ENCODE measurements around the gene TM9SF1. TPM values are rescaled to one million over a fixed set of nuclear protein-coding genes. Genes with fewer than 3 reads are reported as not detected.

Gene TM9SF1
- total and polyA plus RNA-seq, 2 of the 13 experiments (the other 11 are each of a cell fraction or from before 2014, with no cell fraction given) = 83.2 to 110 TPM

GRCh38 chr14:24145690-24146452, 49.4 kb downstream of the TM9SF1 start (continued):
- TF ChIP-seq GMEB1 (CRISPR knock-in tag; IDR thresholded peaks at IDR 0.05; ENCODE audit: borderline replicate concordance) (0 out of 2 replicates have a peak, but pooled peaks have one; percentile 53), CBX2 (IDR thresholded peaks at IDR 0.05; ENCODE audit: low read depth, low read length) (no peak), CBX2 (CRISPR knock-in tag; IDR thresholded peaks at IDR 0.05; ENCODE audit: low read depth) (0 out of 2 replicates have a peak, but pooled peaks have one; percentile 53), GABPA (IDR thresholded peaks at IDR 0.05; ENCODE audit: low read depth, low read length) (no peak), GABPA (CRISPR knock-in tag; IDR thresholded peaks at IDR 0.05; ENCODE audit: low read depth) (no peak), ZNF34 (CRISPR knock-in tag; IDR thresholded peaks at IDR 0.05; ENCODE audit: borderline replicate concordance) (peak; percentile 73; the same call in 1 of the 2 replicates), ZNF7 (CRISPR knock-in tag; IDR thresholded peaks at IDR 0.05) (no peak), PAWR (CRISPR knock-in tag; IDR thresholded peaks at IDR 0.05; ENCODE audit: borderline replicate concordance) (peak; percentile 75; the same call in 1 of the 2 replicates), ZHX1 (CRISPR knock-in tag; IDR thresholded peaks at IDR 0.05; ENCODE audit: low read depth) (no peak), CCAR2 (optimal IDR thresholded peaks at IDR 0.05; ENCODE audit: low read depth, low read length) (no peak), SUZ12 (IDR thresholded peaks at IDR 0.05; ENCODE audit: low read depth, low read length) (no peak), ZNF557 (CRISPR knock-in tag; IDR thresholded peaks at IDR 0.05) (peak; percentile 58; the same call in 1 of the 2 replicates), ZNF235 (CRISPR knock-in tag; IDR thresholded peaks at IDR 0.05; ENCODE audit: borderline replicate concordance) (0 out of 2 replicates have a peak, but pooled peaks have one; percentile 6), ZNF570 (CRISPR knock-in tag; IDR thresholded peaks at IDR 0.05; ENCODE audit: borderline replicate concordance) (0 out of 2 replicates have a peak, but pooled peaks have one; percentile 32), RARG (CRISPR knock-in tag; IDR thresholded peaks at IDR 0.05; ENCODE audit: low read depth) (0 out of 2 replicates have a peak, but pooled peaks have one; percentile 27), ZNF543 (CRISPR knock-in tag; IDR thresholded peaks at IDR 0.05) (0 out of 2 replicates have a peak, but pooled peaks have one; percentile 15), ISX (CRISPR knock-in tag; conservative IDR thresholded peaks at IDR 0.05) (no peak), ZNF512B (CRISPR knock-in tag; IDR thresholded peaks at IDR 0.05; ENCODE audit: borderline replicate concordance) (no peak), SALL2 (CRISPR knock-in tag; IDR thresholded peaks at IDR 0.05) (0 out of 2 replicates have a peak, but pooled peaks have one; percentile 19), ZNF550 (CRISPR knock-in tag; IDR thresholded peaks at IDR 0.05; ENCODE audit: borderline replicate concordance) (0 out of 2 replicates have a peak, but pooled peaks have one; percentile 62), ZNF674 (CRISPR knock-in tag; IDR thresholded peaks at IDR 0.05; ENCODE audit: low read depth) (no peak), NFYB (CRISPR knock-in tag; IDR thresholded peaks at IDR 0.05) (no peak), ZNF713 (CRISPR knock-in tag; IDR thresholded peaks at IDR 0.05) (0 out of 2 replicates have a peak, but pooled peaks have one; percentile 29)
